Keratinocyte (primary cell): ENCODE results near the gene STX8. TPM values are rescaled to one million over a fixed set of nuclear protein-coding genes. Genes with fewer than 3 reads are reported as not detected.

Experiments
- DNase-seq: peaks from one replicate; pipeline ENCODE4 v3.0.0-alpha.2; 2011; ENCODE audit warnings: low read depth, missing footprints, low spot score
- FAIRE-seq: peaks from 2 replicates; lab custom pipeline; 2011; peaks lifted over from hg19 to GRCh38; lab: Jason Lieb, UNC
- H2AFZ ChIP-seq: 2 replicates; pipeline ENCODE4 v1.6.0; 2012; ENCODE audit warnings: low read length, control low read depth, inconsistent platforms; ENCODE audit not compliant: control insufficient read depth
- H3K27ac ChIP-seq: 2 replicates; pipeline ENCODE4 v1.5.1; 2011; ENCODE audit warnings: low read length; ENCODE audit not compliant: control insufficient read depth, insufficient read depth
- H3K27me3 ChIP-seq: 3 replicates; pipeline ENCODE4 v1.6.0; 2011; ENCODE audit warnings: low read length; ENCODE audit not compliant: control insufficient read depth, insufficient read depth; ENCODE audit errors: extremely low read depth
- H3K36me3 ChIP-seq, 2 experiments: 2 replicates in 1 of 2; 3 replicates in 1 of 2; pipeline ENCODE4 v1.5.1; 2011; ENCODE audit warnings: low read length in 2 of 2, mild to moderate bottlenecking in 1 of 2; ENCODE audit not compliant: control insufficient read depth in 2 of 2, insufficient read depth in 2 of 2; ENCODE audit errors: extremely low read depth in 1 of 2
- H3K4me1 ChIP-seq: 3 replicates; pipeline ENCODE4 v1.5.1; 2011; ENCODE audit warnings: low read length; ENCODE audit not compliant: control insufficient read depth, insufficient read depth; ENCODE audit errors: extremely low read depth
- H3K4me2 ChIP-seq: 3 replicates; pipeline ENCODE4 v1.6.0; 2011; ENCODE audit warnings: low read depth, low read length; ENCODE audit not compliant: control insufficient read depth, insufficient read depth; ENCODE audit errors: extremely low read depth
- H3K4me3 ChIP-seq, 3 experiments: fragments of 200-600 bp in 1 of 3; sonication (generic) in 1 of 3; 2 replicates in 2 of 3; 3 replicates in 1 of 3; pipeline ENCODE4 v1.5.1; 2011 to 2016; ENCODE audit warnings: low read length in 3 of 3, mild to moderate bottlenecking in 3 of 3, control low read depth in 2 of 3, inconsistent platforms in 1 of 3, low read depth in 1 of 3, mixed read lengths in 1 of 3, mixed run types in 1 of 3, moderate library complexity in 1 of 3; ENCODE audit not compliant: control insufficient read depth in 2 of 3, insufficient read depth in 2 of 3; ENCODE audit errors: extremely low read depth in 1 of 3
- H3K79me2 ChIP-seq: 2 replicates; pipeline ENCODE4 v1.6.0; 2012; ENCODE audit warnings: low read length; ENCODE audit not compliant: control insufficient read depth, insufficient read depth
- H3K9ac ChIP-seq: 3 replicates; pipeline ENCODE4 v1.6.0; 2011; ENCODE audit warnings: low read length; ENCODE audit not compliant: control insufficient read depth, insufficient read depth; ENCODE audit errors: extremely low read depth
- H3K9me1 ChIP-seq: 3 replicates; pipeline ENCODE4 v1.6.0; 2011; ENCODE audit warnings: low read length; ENCODE audit not compliant: control insufficient read depth, insufficient read depth; ENCODE audit errors: extremely low read depth
- H3K9me3 ChIP-seq: 2 replicates; pipeline ENCODE4 v1.5.1; 2012; ENCODE audit warnings: low read depth, low read length; ENCODE audit not compliant: control insufficient read depth
- H4K20me1 ChIP-seq: 3 replicates; pipeline ENCODE4 v1.6.0; 2011; ENCODE audit warnings: low read length; ENCODE audit not compliant: control insufficient read depth, insufficient read depth; ENCODE audit errors: extremely low read depth
- EZH2 ChIP-seq: IDR thresholded peaks from one replicate; pipeline ENCODE4 v1.6.1; 2012; ENCODE audit warnings: inconsistent platforms, mild to moderate bottlenecking, low read length, moderate library complexity
- dilution Hi-C: fragments of 300-500 bp; cut with MboI; formaldehyde crosslinking; loops from one replicate; pipeline ENCODE4 v1.7.0; 2020; ENCODE audit warnings: low sequenced_read_pairs; ENCODE audit not compliant: extremely low pct_ligation_motif_present
- polyA plus RNA-seq, 5 experiments: library from polyadenylated mRNA; depleted of rRNA in 3 of 5; stranded (reverse) in 3 of 5; stranded (forward) in 1 of 5; unstranded in 1 of 5; fragments of >200 nt; gene quantifications; 1 replicate in 1 of 5; 2 replicates in 3 of 5; 3 replicates in 1 of 5; pipeline versions ENCODE4 v1.2.1 to v1.2.3, GENCODE V29; 2011 to 2012; ENCODE audit warnings: missing spikeins in 2 of 5, low read depth in 1 of 5, low replicate concordance in 1 of 5
- TF ChIP-seq, protein P1 (sequence below), 3 experiments: IDR thresholded peaks in 1 of 3; conservative IDR thresholded peaks in 1 of 3; optimal IDR thresholded peaks in 1 of 3; 2 replicates in 2 of 3; 3 replicates in 1 of 3; pipeline versions ENCODE3 to v1.5.1; 2011; ENCODE audit warnings: low read length in 3 of 3, mild to moderate bottlenecking in 3 of 3, moderate library complexity in 2 of 3, control low read depth in 1 of 3, inconsistent platforms in 1 of 3; ENCODE audit not compliant: insufficient read depth in 2 of 3; ENCODE audit errors: extremely low read depth in 1 of 3

Gene STX8
- polyA plus RNA-seq, 1 donor (not counting 4 experiments of a cell fraction or from before 2014, with no cell fraction given) = 90.3 TPM

- no peak overlapping the region for H3K4me3 ChIP-seq
- H4K20me1 ChIP-seq = no peaks in the 10 kb centered on the region
- no peak overlapping the region for H3K4me2 ChIP-seq
- peaks cover 7% of the 10 kb centered on the region for H3K4me1 ChIP-seq
- H3K27me3 ChIP-seq = no peaks in the 10 kb centered on the region
- peaks cover 3% of the 10 kb centered on the region for H3K9me1 ChIP-seq
- H2AFZ ChIP-seq = no peak overlapping the region
- H3K9ac ChIP-seq = no peak overlapping the region
- dilution Hi-C loops = no loop called here
- DNase-seq = no peak
- TF ChIP-seq, protein P1, sequence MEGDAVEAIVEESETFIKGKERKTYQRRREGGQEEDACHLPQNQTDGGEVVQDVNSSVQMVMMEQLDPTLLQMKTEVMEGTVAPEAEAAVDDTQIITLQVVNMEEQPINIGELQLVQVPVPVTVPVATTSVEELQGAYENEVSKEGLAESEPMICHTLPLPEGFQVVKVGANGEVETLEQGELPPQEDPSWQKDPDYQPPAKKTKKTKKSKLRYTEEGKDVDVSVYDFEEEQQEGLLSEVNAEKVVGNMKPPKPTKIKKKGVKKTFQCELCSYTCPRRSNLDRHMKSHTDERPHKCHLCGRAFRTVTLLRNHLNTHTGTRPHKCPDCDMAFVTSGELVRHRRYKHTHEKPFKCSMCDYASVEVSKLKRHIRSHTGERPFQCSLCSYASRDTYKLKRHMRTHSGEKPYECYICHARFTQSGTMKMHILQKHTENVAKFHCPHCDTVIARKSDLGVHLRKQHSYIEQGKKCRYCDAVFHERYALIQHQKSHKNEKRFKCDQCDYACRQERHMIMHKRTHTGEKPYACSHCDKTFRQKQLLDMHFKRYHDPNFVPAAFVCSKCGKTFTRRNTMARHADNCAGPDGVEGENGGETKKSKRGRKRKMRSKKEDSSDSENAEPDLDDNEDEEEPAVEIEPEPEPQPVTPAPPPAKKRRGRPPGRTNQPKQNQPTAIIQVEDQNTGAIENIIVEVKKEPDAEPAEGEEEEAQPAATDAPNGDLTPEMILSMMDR (optimal IDR thresholded peaks at IDR 0.05 in 1 of 3, IDR thresholded peaks at IDR 0.05 in 1 of 3, conservative IDR thresholded peaks at IDR 0.05 in 1 of 3; ENCODE audit: extremely low read depth in 1 of 3, insufficient read depth in 2 of 3, low read length in 3 of 3) = no peak
- TF ChIP-seq EZH2 = no peak
- H3K79me2 ChIP-seq = no peaks in the 10 kb centered on the region
- no peaks in the 10 kb centered on the region for H3K36me3 ChIP-seq
- H3K27ac ChIP-seq = no peak overlapping the region
- peak; percentile 36 for FAIRE-seq
- H3K9me3 ChIP-seq = no peaks in the 10 kb centered on the region
These were observed 211.9 kb downstream of the STX8 start for GRCh38 chr17:9363440-9364350.

GRCh38 chr17:9361188-9361955, 214.2 kb downstream of the STX8 start:
- Histone ChIP-seq H3K79me2 (no peaks in the 10 kb centered on the region), H3K9me1 (peaks cover 3% of the 10 kb centered on the region), H3K4me1 (peaks cover 7% of the 10 kb centered on the region), H3K9me3 (no peaks in the 10 kb centered on the region), H3K27me3 (no peaks in the 10 kb centered on the region), H3K27ac (no peak overlapping the region), H3K4me3 (no peak overlapping the region), H2AFZ (no peak overlapping the region), H4K20me1 (no peaks in the 10 kb centered on the region), H3K36me3 (no peaks in the 10 kb centered on the region), H3K9ac (no peak overlapping the region), H3K4me2 (no peak overlapping the region)
- TF ChIP-seq, protein P1 (optimal IDR thresholded peaks at IDR 0.05 in 1 of 3, IDR thresholded peaks at IDR 0.05 in 1 of 3, conservative IDR thresholded peaks at IDR 0.05 in 1 of 3; ENCODE audit: extremely low read depth in 1 of 3, insufficient read depth in 2 of 3, low read length in 3 of 3) = no peak
- TF ChIP-seq EZH2 = no peak
- dilution Hi-C loops = no loop called here
- DNase-seq = no peak
- no peak for FAIRE-seq
